HEK293 (cell line): ENCODE results near the gene LDLRAD4.

Source experiments
- CTCF ChIP-seq: fragments of 450-650 bp; formaldehyde crosslinking; IDR thresholded peaks from 2 replicates; pipeline ENCODE4 v1.5.1; 2016; ENCODE audit warnings: missing biosample characterization, missing genetic modification characterization
- OVOL3 ChIP-seq: fragments of 450-650 bp; formaldehyde crosslinking; IDR thresholded peaks from 2 replicates; pipeline ENCODE4 v1.5.1; 2016; ENCODE audit warnings: missing biosample characterization, missing genetic modification characterization
- REST ChIP-seq: fragments of 450-650 bp; formaldehyde crosslinking; IDR thresholded peaks from 2 replicates; pipeline ENCODE4 v1.5.1; 2016; ENCODE audit warnings: missing biosample characterization, missing genetic modification characterization
- SETDB1 ChIP-seq: IDR thresholded peaks from one replicate; pipeline ENCODE4 v1.6.1; 2017; ENCODE audit warnings: mild to moderate bottlenecking, low read length, moderate library complexity, mixed read lengths; ENCODE audit not compliant: insufficient read length
- TRIM28 ChIP-seq: IDR thresholded peaks from 2 replicates; pipeline ENCODE4 v1.6.1; 2011; ENCODE audit warnings: low read length, control low read depth, borderline replicate concordance
- ZBTB20 ChIP-seq: fragments of 450-650 bp; formaldehyde crosslinking; IDR thresholded peaks from 2 replicates; pipeline ENCODE4 v1.5.1; 2016; ENCODE audit warnings: missing biosample characterization, missing genetic modification characterization
- ZBTB6 ChIP-seq: fragments of 450-650 bp; formaldehyde crosslinking; IDR thresholded peaks from 2 replicates; pipeline ENCODE4 v1.5.1; 2017; ENCODE audit warnings: missing biosample characterization, missing genetic modification characterization
- ZNF121 ChIP-seq: fragments of 450-650 bp; formaldehyde crosslinking; IDR thresholded peaks from 2 replicates; pipeline ENCODE4 v1.5.1; 2016; ENCODE audit warnings: missing biosample characterization, missing genetic modification characterization
- ZNF133 ChIP-seq: fragments of 450-650 bp; formaldehyde crosslinking; IDR thresholded peaks from 2 replicates; pipeline ENCODE4 v1.5.1; 2016; ENCODE audit warnings: missing biosample characterization, missing genetic modification characterization
- ZNF140 ChIP-seq: fragments of 450-650 bp; formaldehyde crosslinking; IDR thresholded peaks from 2 replicates; pipeline ENCODE4 v1.5.1; 2016; ENCODE audit warnings: missing biosample characterization, missing genetic modification characterization
- ZNF292 ChIP-seq: fragments of 450-650 bp; formaldehyde crosslinking; IDR thresholded peaks from 2 replicates; pipeline ENCODE4 v1.5.1; 2016; ENCODE audit warnings: low read depth, missing biosample characterization, missing genetic modification characterization, borderline replicate concordance
- ZNF449 ChIP-seq: fragments of 450-650 bp; formaldehyde crosslinking; IDR thresholded peaks from 2 replicates; pipeline ENCODE4 v1.5.1; 2017; ENCODE audit warnings: missing biosample characterization, mild to moderate bottlenecking, missing genetic modification characterization, moderate library complexity
- ZNF768 ChIP-seq: fragments of 450-650 bp; formaldehyde crosslinking; IDR thresholded peaks from 2 replicates; pipeline ENCODE4 v1.5.1; 2018; ENCODE audit warnings: missing biosample characterization, mild to moderate bottlenecking, missing genetic modification characterization

GRCh38 chr18:13321923-13322322 is 103.4 kb downstream of the LDLRAD4 start:
- TF ChIP-seq ZNF292 (tag by site-specific recombination) (no peak), OVOL3 (tag by site-specific recombination) (no peak), CTCF (no peak), ZNF133 (no peak), ZNF449 (tag by site-specific recombination) (no peak), REST (tag by site-specific recombination) (no peak), TRIM28 (no peak), ZNF140 (tag by site-specific recombination) (no peak), SETDB1 (no peak), ZNF121 (tag by site-specific recombination) (no peak), ZBTB20 (tag by site-specific recombination) (no peak), ZNF768 (tag by site-specific recombination) (no peak), ZBTB6 (tag by site-specific recombination) (no peak)
